Measurements from ENCODE around the gene KIF26A.

The KIF26A gene

DNA sequence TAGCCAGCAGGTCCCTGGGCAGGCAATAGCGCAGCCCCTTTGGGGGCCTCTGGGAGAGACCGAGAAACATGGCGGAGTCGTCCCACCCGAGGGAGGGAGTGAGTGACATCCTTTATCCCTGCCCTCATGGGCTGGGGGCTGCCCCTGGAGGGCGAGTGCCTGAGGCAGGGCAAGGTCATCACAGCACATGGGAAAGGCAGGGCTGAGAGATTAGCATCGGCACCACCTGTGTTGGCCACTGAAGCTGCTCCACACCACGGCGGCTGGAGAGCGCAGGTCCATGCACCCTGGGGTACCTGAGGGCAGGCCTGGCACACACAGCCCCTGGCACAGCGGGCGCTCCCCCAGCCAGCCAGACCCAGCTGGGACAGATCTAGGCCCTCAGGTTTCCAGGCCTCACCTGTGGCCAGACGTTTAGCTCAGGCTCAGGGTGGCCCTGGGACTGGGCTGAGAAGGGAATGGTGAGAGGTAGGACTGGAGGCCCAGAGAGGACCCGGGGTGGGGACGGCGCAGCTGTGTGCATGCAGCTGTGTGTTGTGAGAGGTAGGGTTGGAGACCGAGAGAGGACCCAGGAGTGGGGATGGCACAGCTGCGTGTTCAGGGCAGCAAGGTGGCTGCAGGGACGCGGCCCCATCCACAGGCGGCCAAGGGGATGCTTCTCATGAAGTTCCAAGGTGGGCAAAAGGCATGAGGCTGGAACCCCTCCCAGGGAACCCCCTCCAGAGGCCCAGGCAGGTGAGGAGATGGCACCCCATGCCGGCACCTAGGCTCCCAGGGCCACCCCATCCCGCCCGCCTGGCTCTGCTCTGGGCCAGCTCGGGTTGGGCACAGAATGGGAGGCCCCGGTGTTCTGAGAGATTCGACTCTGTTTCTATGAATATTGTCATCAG, 74.1 kb downstream of the KIF26A start:
- DNase-seq = no peak

DNA sequence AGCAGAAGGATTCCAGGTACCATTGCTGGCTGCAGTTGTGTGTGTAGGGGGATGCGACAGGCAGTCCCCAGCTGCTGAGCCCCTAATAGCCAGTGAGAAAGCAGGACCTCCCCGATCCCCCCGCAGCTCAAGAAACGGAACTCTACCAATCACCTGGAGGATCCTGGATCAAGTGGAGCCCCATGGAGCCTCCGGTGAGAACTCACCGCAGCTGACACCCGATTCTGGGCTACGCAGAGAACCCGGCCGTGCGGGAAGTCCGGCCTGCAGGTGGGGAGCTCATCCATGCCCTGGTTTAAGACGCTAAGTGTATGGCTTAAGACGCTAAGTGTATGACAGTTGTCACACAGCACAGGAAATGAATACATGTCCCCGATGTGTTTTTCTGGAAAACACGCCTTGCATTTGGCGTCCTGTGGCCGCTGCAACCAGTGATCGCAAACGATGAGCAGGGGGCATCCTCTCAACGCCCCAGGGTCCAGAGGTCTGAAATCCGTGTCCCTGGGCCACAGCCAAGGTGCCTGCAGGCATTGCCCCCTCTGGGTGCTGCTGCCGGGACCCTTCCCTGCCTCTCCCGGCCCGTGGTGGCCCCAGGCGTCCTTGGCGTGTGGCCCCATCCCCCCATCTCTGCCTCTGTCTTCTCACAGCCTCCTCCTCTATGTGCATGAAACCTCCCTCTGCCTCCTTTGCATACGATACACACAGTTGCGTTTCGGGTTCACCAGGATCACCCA, 75.1 kb downstream of the KIF26A start:
- no peak for DNase-seq

DNA sequence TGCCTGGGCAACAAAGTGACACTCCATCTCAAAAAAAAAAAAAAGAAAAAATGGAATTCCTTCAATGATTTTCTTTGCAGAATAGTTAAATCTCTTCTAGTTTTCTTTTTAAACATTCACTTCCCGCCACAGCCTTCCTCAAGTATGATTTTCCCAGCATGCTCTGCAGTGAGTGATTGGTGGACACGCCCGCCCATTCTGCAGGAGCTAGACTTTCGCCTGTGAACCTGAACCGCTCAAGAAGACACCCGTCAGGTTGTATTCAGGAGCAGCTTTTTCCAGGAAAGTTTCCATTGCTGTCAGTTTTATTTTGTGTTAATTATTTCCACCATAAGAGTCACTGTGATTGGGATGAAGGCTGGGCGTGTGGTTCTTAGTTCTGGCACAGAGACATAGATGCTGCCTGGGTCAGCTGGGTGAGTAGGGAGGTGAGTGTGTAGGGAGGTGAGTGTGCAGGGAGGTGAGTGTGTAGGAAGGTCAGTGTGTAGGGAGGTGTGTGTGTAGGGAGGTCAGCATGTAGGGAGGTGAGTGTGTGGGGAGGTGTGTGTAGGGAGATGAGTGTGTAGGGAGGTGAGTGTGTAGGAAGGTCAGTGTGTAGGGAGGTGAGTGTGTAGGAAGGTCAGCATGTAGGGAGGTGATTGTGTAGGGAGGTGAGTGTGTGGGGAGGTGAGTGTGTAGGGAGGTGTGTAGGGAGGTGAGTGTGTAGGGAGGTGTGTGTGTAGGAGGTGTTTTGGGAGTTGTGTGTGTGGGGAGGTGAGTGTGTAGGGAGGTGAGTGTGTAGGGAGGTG, 76.2 kb downstream of the KIF26A start:
- DNase-seq = no peak

DNA sequence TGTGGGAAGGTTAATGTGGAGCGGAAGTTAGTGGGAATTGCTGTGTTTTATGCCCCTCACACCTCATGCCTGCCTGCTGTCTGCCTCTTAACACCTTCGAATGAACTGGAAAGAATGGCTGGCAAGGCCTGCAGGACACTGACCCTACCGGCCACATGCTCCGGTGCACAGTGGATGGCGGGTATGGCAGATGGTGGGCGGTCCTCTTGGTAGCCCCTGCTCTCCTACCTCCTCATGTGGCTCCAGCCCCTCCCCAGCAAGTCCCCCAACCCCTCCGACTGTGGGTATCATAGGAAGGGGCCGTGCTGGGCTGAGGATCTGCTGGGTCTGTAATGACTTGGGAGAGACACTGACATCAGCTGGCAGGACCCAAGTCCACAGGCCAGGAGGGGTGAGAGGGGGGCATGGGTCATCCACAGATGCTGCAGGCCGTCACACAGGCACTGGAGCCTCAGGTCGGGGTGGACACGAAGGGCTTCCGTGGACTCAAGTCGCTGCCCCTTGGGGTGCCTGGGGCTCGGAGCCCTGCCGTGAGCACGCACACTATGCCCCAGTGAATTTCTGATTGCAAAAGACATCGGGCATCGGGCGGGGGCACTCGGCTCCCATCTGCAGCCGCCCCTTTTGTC, 77.4 kb downstream of the KIF26A start:
- no peak for DNase-seq

DNA sequence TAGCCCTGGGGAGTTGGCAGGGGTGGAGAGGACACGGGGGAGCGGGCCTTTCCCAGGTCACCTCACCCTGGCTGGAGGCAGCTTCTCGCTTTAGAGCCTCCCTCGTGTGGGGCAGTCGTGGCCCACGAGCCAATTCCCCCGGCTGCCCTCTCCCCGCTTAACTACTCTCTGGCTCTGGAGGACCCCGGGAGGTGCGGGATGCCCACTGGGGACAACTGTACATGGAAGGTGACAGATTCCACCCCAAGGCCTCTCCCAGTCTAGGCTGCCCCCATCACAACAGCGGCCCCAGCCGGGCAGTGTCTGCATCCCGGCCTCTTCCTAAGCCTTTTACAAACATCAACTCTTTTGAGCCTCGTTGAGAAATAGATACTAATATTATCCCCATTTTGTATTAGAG, 78.1 kb downstream of the KIF26A start:
- no peak for DNase-seq

DNA sequence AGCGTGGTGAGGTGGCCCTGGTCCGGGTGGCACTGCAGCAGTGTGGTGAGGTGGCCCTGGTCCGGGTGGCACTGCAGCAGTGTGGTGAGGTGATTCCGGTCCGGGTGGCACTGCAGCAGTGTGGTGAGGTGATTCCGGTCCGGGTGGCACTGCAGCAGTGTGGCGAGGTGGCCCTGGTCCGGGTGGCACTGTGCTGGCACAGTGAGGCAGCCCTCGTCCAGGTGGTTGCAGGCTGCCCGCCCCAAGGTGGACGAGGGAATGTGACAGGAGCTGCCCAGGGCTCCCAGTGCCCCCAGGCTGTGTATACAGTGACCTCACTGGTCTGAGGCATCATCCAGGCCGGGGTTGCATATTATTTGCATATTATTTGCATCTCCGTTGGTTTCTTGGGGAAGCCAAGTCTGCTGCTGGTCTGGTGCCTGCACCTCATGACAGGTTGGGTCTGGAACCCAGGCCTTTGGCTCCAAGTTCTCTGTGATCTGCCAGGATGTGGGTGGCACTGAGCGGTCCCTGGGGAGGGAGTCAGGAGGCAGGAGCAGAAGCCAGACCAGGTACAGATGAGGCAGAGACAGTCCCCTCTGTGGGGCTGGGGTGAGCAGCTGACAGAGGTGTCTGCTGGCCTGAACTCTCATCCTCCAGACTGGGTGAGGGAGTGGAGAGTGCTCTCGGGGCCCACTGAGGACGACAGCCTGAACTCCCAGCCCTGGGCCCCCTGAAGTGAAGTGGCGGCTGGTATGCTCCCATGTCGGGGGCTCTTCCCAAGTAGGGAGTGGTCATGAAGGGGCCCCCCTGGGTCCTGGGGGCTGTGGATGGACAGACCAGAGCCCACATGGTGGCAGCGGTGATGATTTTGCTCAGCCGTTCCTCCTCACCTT, 79.3 kb downstream of the KIF26A start:
- DNase-seq = no peak

DNA sequence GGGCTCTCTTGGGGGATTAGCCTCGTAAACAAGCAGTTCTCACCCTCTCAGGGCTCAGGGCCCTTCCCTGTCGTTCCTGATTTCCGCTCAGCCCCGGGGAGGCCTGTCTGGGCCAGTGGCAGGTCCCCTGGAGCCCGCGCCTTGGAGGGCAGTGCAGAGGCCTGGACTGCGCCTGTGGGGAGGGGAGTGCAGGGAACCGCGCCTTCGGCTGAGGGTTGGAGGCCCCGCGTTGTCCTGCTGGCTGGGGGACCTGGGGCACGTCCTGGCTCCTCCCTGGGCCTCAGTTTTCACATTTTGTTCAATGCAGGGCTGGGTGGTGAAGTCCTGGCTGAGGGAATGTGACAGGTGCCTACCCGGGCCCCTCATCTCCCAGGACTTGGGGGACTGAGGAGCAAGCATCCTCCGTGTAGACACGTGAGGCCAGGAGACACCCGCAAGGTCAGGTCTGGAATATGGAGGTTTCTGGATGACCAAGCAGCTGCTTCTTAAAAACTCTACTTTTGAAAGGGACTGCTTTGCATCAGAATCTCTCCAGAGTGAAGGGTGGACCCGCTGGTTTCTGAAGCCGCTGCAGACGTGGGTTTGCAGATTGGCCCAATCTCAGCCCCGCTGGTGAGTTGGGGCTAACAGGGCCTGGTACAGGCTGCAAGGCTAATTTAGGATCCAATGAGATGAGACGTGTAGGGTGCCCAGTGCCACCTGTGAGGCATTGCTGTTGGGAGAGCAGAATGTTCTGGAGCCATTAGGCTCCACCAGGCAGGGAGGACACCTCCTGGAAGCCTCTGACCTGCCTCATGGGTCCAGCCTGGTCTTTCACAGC, 80.2 kb downstream of the KIF26A start:
- no peak for DNase-seq

DNA sequence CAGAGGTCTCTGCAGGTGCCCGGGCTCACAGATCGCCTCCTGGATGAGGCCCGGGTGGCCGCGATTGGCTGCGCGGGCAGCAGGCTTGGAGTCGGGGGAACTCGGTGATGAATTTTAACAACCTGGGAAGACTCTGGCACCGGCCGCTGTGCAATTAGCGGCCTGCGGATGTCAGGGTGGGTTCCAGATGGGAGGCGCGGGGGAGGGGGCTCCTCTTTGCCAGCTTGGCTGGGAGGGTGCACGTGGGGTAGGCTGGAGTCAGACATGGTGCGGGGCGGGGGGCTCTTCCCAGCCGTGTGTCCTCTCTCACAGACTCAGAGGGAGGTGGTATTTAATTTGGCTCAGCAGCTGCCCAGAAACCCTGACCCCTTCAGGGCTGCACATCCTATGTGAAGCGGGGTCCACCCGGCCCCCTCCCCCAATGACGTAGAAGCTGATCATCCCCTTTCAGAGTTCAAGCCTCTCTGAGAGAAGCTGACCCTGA, 81.4 kb downstream of the KIF26A start:
- no peak for DNase-seq

DNA sequence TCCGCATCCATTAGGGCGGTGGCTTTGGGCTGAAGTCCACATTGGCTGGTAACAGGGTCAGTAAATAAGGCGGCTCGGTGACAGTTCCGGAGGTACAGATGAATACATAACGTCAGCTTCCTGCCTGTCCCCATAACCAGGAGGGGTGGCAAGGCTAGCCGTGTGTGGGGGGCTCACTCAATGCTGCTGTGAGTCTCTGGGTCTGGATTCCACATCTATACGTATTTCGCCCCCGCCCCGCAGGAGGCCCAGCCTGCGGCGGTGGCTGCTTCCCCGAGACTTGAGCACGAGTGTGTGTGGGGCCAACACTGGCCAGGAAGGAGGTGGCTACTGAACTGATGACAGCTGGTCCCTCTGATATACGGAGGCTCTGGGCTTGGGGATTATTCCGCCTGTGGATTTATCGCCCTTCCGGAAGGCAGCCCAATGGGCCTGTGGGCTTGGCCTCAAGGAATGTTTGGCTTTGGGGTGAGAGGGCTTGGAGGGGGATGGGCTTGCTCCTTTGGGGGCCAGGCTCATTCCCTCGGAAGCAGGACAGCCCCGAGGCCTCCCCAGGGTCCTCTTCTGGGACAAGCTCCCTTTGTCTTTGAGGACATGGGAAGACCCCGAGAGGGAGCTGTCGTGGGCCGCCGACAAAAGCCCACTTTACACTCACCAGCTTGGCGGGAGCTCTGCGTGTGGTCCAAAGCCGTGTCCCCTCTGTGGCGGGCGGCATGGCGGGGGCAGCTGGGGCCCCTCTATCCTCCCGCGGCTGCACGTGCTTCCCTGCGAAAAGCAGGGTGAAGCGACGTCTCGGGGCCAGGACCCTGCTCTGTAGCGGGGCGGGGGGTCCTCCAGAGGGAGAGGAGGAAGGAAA, 82.1 kb downstream of the KIF26A start:
- no peak for DNase-seq

DNA sequence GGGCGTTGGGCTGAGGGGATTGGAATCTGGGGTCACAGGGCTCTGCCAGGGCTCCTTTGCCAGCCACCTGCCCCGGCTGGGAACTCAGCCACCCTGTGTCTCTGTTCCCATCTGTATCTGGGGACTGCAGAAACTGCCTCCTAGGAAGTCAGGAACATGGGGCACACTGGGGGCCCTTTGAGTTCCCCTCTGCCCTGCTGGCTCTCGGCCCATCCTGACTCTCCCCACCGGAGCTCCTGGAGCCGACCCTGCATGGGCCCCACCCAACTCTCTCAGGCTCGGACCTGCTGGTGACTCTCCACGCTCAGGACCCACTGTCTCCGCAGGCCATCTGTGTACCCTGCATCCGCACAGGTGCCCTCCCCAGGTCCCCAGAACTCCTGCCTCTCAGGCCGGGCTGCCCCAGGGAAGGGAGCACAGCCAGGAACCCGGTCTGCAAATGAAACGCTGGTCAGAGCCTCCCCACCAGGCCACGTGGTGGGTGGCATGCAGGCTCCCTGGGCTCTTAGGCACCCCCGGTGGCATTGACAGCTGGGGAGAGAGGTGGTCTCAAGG, 82.8 kb downstream of the KIF26A start:
- DNase-seq = no peak

DNA sequence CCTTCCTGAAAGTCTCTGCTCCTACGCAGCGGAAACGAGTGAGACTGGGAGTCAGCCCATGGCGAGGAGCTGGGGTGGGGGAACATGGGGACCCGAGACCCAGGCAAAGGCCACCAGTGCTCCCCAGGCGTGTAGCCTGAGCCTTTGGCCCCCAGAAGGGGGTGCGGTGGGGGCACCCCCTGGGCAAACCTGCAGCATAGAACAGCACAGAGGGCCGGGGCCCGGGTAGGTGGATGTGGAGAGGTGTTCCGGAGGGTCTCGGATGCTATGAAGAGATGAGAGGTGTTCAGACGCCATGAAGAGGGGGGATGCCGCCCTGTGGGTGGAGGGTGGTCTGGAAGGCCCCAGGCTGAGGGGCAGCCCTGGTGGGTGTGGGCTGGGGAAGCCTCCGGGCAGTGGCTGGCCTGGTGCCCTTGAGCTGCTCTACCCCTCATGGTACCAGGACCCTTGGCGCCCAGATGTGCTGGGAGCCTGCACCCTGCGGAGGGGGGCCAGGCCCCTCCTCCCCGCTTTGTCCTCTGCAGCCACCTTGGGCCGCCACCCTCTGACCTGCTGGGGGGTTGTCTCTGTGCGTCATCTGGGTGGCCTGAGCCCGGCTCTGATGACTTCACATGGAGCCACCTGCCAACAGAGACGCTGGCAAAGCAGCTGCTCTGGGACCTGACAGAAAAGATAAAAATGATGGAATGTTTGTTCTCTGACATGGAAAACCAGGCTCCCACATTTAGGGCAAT, 83.4 kb downstream of the KIF26A start:
- no peak for DNase-seq

DNA sequence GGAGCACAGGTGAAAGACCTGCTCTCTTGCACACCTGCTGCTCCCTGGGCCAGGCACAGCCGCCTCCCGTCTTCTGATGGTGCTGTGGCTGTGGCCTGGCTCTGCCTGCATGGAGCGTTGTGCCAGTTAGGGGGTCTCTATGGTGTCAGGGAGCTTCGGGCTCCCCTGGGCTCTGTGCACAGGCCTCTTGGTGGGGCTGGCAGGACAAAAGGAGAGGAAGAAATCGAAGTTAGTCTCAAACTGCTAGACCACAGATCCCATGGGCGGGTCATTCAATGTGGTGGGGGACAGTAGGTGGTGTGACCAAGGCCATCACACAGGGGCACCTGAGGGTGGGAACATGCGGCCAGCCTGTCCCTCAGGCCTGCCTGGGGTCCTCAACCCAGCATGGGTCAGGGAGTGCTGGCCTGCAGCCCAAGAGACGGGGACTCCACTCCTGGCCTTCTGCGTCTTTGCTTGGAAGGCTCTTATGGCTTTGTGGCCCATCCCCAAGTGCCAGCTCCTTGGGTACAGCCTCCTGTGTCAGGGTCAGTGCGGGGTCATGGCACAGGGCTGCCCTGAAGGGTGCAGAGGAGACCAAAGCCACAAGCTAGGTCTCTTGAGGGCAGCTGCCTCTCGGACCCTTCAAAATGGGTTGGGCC, 84.1 kb downstream of the KIF26A start:
- no peak for DNase-seq

DNA sequence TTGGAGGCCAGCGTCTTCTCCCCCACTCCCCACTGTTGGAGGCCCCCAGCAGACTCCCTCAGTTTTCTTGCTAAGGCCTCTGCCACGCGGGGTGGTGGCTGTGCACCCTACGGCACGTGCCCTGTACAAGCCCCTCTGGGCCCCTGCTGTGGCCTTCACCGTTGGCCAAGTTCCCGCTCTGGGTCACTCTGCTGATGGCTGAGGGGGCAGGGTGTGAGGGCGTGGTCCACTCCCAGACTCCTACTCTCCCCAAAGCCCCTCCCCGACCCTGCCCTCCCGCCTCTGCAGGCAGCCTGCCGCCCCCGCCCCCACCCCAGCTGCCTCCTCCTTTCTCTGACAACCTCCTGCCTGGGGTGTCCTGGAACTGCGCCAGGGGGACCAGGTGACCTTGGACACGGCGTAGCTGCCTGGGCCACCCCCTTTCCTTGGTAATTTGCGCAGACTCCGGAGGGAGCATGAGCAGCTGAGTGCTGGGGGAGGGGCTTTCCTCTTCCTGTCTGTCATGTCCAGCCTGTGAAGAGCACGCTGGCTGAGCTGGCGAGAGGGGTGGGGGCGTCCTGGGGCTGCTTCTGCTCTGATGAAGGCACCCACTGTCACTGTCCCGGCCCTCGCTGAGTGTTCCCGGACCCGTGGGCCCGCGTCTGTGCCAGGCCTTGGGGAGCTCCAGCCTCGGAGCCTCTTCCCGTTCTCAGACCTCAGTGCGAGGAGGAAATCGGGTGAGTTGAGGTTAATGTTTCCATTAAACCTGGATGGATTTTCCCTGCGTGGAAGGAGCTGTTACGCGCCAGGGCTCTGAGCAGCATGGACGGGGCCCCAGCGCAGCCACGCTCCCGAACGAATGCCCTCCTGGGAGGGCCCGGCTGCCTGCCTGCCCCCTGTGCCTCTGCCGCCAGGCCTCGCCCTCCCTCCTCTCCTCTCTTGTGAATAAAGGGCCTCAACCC, 85.0 kb downstream of the KIF26A start:
- no peak for DNase-seq

DNA sequence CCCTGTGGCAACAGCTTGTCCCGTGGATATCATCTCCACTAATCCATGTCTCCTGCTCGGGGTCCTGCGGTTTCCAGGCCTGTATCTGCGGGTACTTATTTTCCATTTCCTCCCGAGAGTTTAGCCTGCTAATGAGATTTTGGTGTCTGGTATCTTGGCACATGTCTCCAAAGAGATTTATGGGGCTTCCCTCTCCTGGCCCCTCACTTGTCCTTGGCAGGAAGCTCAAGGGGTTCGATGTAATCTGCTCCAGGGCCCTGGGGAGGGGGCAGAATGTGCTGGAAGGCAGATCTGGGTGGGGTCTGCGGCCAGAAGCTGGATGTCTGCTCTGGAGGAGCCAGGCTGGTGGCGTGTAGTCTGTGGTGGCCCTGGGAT, 85.7 kb downstream of the KIF26A start:
- no peak for DNase-seq

DNA sequence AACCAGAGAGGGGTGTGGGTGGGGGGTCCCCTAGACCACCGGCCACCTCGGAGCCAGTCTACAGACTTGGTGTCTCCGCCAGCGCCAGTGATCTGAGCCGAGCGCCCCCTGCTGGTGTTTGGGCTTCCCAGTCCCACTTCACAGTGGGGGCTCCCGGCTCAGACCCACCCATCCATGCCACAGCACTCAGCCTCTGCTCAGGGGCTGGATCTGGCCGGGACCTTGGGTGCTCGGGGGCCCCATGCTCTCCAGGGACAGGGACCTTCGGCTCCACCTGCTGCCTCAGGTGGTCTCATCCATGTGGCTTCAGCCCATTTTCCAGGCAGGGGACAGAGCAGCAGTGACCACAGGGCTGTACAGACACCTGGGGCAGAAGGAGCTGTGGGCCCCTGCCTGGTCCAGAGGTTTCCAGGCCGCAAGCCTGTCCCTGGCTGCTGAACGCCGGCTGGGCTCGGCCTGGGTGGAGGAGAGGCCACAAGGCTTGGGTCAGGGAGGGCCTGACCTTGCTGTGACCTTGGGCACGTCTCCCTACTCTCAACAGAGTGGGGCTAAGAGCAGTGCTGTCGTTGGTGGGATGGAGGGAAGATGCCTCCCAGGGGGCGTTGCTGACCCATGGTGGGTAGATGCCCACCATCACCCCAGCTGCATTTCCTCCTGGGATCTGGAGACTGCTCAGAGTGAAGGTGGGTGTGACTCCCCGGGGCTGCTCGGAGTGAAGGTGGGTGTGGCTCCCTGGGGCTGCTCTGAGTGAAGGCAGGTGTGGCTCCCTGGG, 86.3 kb downstream of the KIF26A start:
- DNase-seq = peak; percentile 18
